Caco-2 (cell line): Measurements from ENCODE around the gene PCBP4. TPM values are rescaled to one million over a fixed set of nuclear protein-coding genes. Genes with fewer than 3 reads are reported as not detected.

Experiments
- BruUV-seq: library from RNA; stranded (reverse); fragments of 400-500 nt; replicated peaks from 2 replicates; lab custom pipeline; 2021; lab: Mats Ljungman, UMichigan
- CTCF ChIA-PET: fragments of 300-600 bp; sonication (Branson Sonifier 250); formaldehyde crosslinking; loops from one replicate; lab custom pipeline; 2022; ENCODE audit warnings: antibody characterized with exemption; lab: Charles Lee
- POLR2A ChIA-PET: fragments of 300-600 bp; sonication (Branson Sonifier 250); formaldehyde crosslinking; loops from one replicate; lab custom pipeline; 2022; ENCODE audit warnings: antibody characterized with exemption; lab: Charles Lee
- DNase-seq, 2 experiments: peaks; one replicate each; pipeline versions ENCODE4 v3.0.0 to v3.0.0-alpha.2; 2020 to 2022
- H3K27me3 ChIP-seq: replicated peaks from 2 replicates; pipeline ENCODE4 v1.6.0; 2011; ENCODE audit warnings: low read length; ENCODE audit not compliant: control insufficient read depth, insufficient read depth
- H3K36me3 ChIP-seq: 2 replicates; pipeline ENCODE4 v1.5.1; 2011; ENCODE audit warnings: low read length; ENCODE audit not compliant: control insufficient read depth, insufficient read depth
- H3K4me1 ChIP-seq: fragments of 250-450 bp; sonication (Bioruptor Pico); 2 replicates; pipeline ENCODE4 v1.5.1; 2020; ENCODE audit warnings: mild to moderate bottlenecking
- H3K4me3 ChIP-seq: 2 replicates; pipeline ENCODE4 v1.5.1; 2011; ENCODE audit warnings: low read depth, mild to moderate bottlenecking, control low read depth, low read length
- H3K9me3 ChIP-seq: fragments of 250-450 bp; sonication (Bioruptor Pico); 2 replicates; pipeline ENCODE4 v1.5.1; 2020; ENCODE audit warnings: mild to moderate bottlenecking, moderate library complexity
- H3K27ac Mint-ChIP-seq: one replicate; pipeline ENCODE4 v1.8.0; 2022; ENCODE audit warnings: mixed read lengths; ENCODE audit not compliant: unreplicated experiment
- H3K27me3 Mint-ChIP-seq: one replicate; pipeline ENCODE4 v1.8.0; 2022; ENCODE audit warnings: mixed read lengths; ENCODE audit not compliant: insufficient read depth, unreplicated experiment
- H3K36me3 Mint-ChIP-seq: one replicate; pipeline ENCODE4 v1.8.0; 2022; ENCODE audit warnings: mild to moderate bottlenecking, mixed read lengths; ENCODE audit not compliant: insufficient read depth, unreplicated experiment
- H3K4me1 Mint-ChIP-seq: one replicate; pipeline ENCODE4 v1.8.0; 2022; ENCODE audit warnings: low read depth, mixed read lengths; ENCODE audit not compliant: unreplicated experiment
- H3K4me3 Mint-ChIP-seq: one replicate; pipeline ENCODE4 v1.8.0; 2022; ENCODE audit warnings: mild to moderate bottlenecking, moderate library complexity, mixed read lengths; ENCODE audit not compliant: unreplicated experiment
- H3K9me3 Mint-ChIP-seq: one replicate; pipeline ENCODE4 v1.8.0; 2022; ENCODE audit warnings: mixed read lengths; ENCODE audit not compliant: unreplicated experiment
- intact Hi-C: fragments of 100-400 bp; cut with micrococcal nuclease; formaldehyde crosslinking; loops from one replicate; pipeline ENCODE4 v1.10.0; 2022; ENCODE audit not compliant: unreplicated experiment
- total RNA-seq: library from RNA; stranded (reverse); gene quantifications from 2 replicates; pipeline ENCODE4 v1.2.3, GENCODE V29; 2022
- TF ChIP-seq, protein P1 (sequence below), 2 experiments: fragments of 200-600 bp in 1 of 2; IDR thresholded peaks; 1 replicate in 1 of 2; 2 replicates in 1 of 2; pipeline versions ENCODE4 v1.5.1 to v1.8.0; 2011 to 2022; ENCODE audit warnings: antibody characterized with exemption in 1 of 2, control low read depth in 1 of 2, inconsistent platforms in 1 of 2, low read depth in 1 of 2, low read length in 1 of 2, mild to moderate bottlenecking in 1 of 2, moderate library complexity in 1 of 2; ENCODE audit not compliant: insufficient read depth in 1 of 2, severe bottlenecking in 1 of 2, unreplicated experiment in 1 of 2

The PCBP4 gene
- total RNA-seq, 1 experiment from 2014 or later: 46.5 TPM

DNA sequence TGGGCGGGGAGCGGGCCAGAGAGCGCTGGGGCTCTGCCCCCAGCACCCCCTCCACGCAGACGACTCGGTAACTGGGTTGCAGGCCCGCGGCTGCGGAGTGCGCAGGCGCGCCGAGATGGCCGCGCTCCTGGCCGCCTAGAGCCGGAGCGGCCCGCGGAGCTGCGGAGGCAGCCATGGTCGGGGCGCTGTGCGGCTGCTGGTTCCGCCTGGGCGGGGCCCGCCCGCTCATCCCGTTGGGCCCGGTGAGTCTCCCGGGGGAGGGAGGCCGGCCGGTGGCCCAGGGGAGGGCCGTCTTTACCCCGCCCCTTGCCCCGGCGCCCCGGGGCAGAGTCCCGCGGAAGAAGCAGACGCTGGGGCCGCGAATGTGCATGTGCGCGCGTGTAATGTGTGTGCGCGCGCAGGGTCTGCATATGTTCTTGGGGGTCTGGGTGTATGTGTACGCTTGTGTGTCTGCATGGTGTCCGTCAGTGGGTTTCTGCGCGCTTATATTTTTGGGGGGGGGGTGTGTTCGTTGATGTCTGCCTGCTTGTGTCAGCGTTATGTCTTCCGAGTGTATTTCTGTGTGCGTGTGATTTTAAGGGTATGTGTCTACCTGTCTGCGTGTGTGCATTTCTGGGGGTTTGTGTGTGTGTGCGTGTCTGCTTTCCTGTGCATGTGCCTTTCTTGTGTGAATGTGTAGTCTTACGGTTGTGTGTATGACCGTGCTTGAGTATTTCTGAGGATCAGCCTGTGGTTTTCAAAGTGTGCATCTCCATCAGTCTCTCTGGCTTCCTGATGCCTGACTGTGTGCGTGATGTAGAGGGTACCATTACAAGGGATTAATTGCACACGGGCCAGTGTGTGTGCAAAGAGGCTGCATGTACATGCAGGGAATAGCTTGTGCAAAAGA, 8.0 kb upstream of the PCBP4 start, which contains the start of gene ABHD14A:
Gene ABHD14A (plus strand): TSS at position 102 of the 889 bp plus-strand sequence. CDS start 72 bp downstream, at position 174.
- TSS peak; percentile 86 for BruUV-seq
- Mint-ChIP-seq H3K4me1 (peaks cover 7% of the 10 kb centered on the region), H3K27me3 (no peaks in the 10 kb centered on the region), H3K9me3 (no peaks in the 10 kb centered on the region), H3K36me3 (peaks cover 17% of the 10 kb centered on the region), H3K4me3 (peak within 1 kb of the TSS; percentile 91), H3K27ac (peak within 1 kb of the TSS; percentile 74)
- ChIA-PET CTCF (interaction anchor here (0.7 to 2.6 kb wide), 2 partner anchors 8 to 34 kb away, joined by 3 to 51 read pairs; partner anchors contain the start of genes ACY1 and RRP9), POLR2A (interaction anchor here (1.3 to 2.5 kb wide), 2 partner anchors 7 to 33 kb away, joined by 6 to 30 read pairs; partner anchors contain the start of genes ACY1, PARP3 and RRP9)
- Histone ChIP-seq H3K4me3 (peak within 1 kb of the TSS; percentile 71), H3K4me1 (peaks cover 12% of the 10 kb centered on the region), H3K27me3 (no peaks in the 10 kb centered on the region), H3K9me3 (no peaks in the 10 kb centered on the region), H3K36me3 (no peaks in the 10 kb centered on the region)
- DNase-seq: peak; percentile 80 to 83
- intact Hi-C loops: loop anchor here (1.0 to 2.0 kb wide), 3 partner anchors 7 to 33 kb away; partner anchors contain the start of gene PARP3
- TF ChIP-seq, protein P1, sequence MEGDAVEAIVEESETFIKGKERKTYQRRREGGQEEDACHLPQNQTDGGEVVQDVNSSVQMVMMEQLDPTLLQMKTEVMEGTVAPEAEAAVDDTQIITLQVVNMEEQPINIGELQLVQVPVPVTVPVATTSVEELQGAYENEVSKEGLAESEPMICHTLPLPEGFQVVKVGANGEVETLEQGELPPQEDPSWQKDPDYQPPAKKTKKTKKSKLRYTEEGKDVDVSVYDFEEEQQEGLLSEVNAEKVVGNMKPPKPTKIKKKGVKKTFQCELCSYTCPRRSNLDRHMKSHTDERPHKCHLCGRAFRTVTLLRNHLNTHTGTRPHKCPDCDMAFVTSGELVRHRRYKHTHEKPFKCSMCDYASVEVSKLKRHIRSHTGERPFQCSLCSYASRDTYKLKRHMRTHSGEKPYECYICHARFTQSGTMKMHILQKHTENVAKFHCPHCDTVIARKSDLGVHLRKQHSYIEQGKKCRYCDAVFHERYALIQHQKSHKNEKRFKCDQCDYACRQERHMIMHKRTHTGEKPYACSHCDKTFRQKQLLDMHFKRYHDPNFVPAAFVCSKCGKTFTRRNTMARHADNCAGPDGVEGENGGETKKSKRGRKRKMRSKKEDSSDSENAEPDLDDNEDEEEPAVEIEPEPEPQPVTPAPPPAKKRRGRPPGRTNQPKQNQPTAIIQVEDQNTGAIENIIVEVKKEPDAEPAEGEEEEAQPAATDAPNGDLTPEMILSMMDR (IDR thresholded peaks at IDR 0.05; ENCODE audit: insufficient read depth in 1 of 2, low read depth in 1 of 2, low read length in 1 of 2, severe bottlenecking in 1 of 2, unreplicated experiment in 1 of 2): no peak

DNA sequence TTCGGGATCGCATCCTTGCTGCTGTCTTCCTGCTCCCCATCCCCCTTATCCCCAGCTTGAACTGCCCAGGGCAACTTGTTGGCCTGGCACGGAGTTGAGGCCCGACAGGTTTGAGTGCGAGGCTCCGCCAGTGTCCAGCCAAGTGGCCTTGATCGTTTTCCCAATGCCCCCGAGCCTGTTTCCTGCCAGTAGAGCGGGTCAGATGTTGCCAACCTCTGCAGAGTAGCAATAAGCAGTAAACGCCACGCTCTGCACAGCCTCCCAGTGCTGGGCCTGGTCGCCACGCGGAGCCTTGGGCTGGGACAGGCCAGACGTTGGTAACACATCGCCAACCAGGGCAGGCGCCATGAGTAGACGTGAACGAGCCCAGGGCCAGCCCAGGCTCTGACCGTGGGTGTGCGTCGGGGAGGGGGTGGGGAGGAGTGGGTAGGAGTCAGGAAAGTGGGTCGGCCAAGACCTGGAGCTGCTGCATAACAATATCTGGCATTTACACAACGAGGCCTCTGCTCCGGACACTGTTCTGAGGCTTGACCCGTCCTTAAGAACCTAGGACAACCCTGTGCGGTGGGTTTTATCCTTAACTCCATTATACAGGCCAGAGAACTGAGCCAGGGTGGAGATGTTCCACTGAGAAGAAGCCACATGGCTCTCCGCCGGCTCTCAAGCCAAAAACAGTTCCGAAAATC, 7.2 kb upstream of the PCBP4 start:
- Mint-ChIP-seq H3K4me1 (peaks cover 7% of the 10 kb centered on the region), H3K36me3 (peaks cover 17% of the 10 kb centered on the region), H3K9me3 (no peaks in the 10 kb centered on the region), H3K27ac (peak overlapping the region; percentile 74), H3K4me3 (peak overlapping the region; percentile 91), H3K27me3 (no peaks in the 10 kb centered on the region)
- peaks cover 12% of the 10 kb centered on the region for H3K4me1 ChIP-seq
- no peak for DNase-seq
- no peaks in the 10 kb centered on the region for H3K36me3 ChIP-seq
- CTCF ChIA-PET: interaction anchor here (0.5 to 2.6 kb wide), 7 partner anchors 8 to 1357 kb away, joined by 3 to 51 read pairs (median 4); partner anchors contain the start of genes ACY1, DCAF1, MAPKAPK3 and PARP3
- H3K4me3 ChIP-seq: peak overlapping the region; percentile 71
- TF ChIP-seq, protein P1 (IDR thresholded peaks at IDR 0.05; ENCODE audit: insufficient read depth in 1 of 2, low read depth in 1 of 2, low read length in 1 of 2, severe bottlenecking in 1 of 2, unreplicated experiment in 1 of 2): peak in 1 of 2 experiments; percentile 2
- H3K9me3 ChIP-seq: no peaks in the 10 kb centered on the region
- intact Hi-C loops: loop anchor here (1.0 to 2.0 kb wide), 3 partner anchors 8 to 32 kb away; partner anchors contain the start of gene PARP3
- BruUV-seq: no TSS peak
- POLR2A ChIA-PET: interaction anchor here (0.5 to 2.5 kb wide), 4 partner anchors 8 to 32 kb away, joined by 3 to 30 read pairs (median 5); partner anchors contain the start of genes ACY1, PARP3, RPL29 and RRP9
- H3K27me3 ChIP-seq: no peaks in the 10 kb centered on the region

DNA sequence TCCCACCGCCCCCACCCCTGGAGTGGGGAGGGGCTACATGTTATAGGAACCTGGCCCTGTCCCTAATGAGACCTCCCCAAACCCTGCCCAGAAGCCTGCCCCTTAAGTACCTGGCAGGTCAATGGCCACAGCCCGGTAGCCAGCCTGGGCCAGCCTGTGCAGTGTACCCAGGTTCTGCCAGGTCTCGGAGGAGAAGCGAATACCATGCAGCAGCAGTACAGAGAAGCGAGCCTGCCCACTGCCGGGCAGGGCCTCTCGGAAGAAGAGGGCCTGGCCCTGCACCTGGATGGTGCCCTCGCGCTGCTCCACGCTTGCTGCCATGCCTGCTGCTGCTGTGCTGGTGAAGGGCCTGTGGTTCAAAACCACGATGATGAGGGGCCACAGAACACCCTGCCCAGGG, 4.1 kb upstream of the PCBP4 start:
- ChIA-PET CTCF (no interaction called here), POLR2A (no interaction called here)
- H3K36me3 ChIP-seq: no peaks in the 10 kb centered on the region
- no peaks in the 10 kb centered on the region for H3K9me3 ChIP-seq
- DNase-seq: no peak
- no peaks in the 10 kb centered on the region for H3K27me3 Mint-ChIP-seq
- H3K4me1 ChIP-seq: peaks cover 24% of the 10 kb centered on the region
- TF ChIP-seq, protein P1 (IDR thresholded peaks at IDR 0.05; ENCODE audit: insufficient read depth in 1 of 2, low read depth in 1 of 2, low read length in 1 of 2, severe bottlenecking in 1 of 2, unreplicated experiment in 1 of 2): no peak
- no peak overlapping the region for H3K4me3 Mint-ChIP-seq
- peaks cover 23% of the 10 kb centered on the region for H3K36me3 Mint-ChIP-seq
- H3K9me3 Mint-ChIP-seq: no peaks in the 10 kb centered on the region
- intact Hi-C loops: no loop called here
- H3K4me1 Mint-ChIP-seq: peaks cover 13% of the 10 kb centered on the region
- H3K27me3 ChIP-seq: no peaks in the 10 kb centered on the region
- H3K27ac Mint-ChIP-seq: no peak overlapping the region
- H3K4me3 ChIP-seq: no peak overlapping the region
- BruUV-seq: no TSS peak
